GM18526 (cell line): ENCODE results near the gene MAPK8IP1.

Experiments
- POLR2A ChIP-seq: IDR thresholded peaks from 3 replicates; pipeline ENCODE4 v1.6.1; 2011; ENCODE audit not compliant: insufficient read length; ENCODE audit errors: extremely low read depth

MAPK8IP1 gene

GRCh38 chr11:45880772-45881570, 4.5 kb upstream of the MAPK8IP1 start:
- no peak for TF ChIP-seq POLR2A

DNA sequence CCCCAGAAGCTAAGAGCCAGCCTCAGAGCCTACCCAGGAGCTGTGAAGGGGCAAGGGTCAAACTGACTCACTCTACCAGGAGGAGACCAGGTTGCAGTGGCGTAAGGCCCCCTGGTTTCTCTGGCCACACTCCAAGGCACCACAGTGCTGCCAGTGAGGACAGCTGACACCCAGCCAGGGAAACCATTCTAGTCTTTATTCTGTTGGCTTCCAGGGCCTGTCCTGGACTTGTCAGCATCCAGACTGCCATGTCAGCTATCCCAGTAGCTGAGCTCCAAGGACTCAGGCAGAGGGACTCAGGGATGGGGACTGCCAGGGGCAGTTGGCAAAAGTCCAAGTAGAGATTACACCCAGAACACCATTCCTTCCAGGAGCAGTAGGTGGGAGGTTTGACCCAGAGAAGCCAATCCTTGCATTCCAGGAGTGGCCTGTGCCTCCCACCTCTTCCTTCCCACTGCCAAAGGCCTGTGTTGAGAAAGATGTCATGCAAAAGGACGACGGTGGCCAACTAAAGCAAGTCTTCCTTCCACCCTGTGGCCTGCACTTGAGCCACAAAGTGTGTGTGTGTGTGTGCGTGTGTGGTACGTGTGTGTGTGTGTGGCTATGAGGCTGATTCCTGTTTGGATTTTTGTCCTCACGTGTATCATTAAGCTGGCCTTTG, 3.6 kb upstream of the MAPK8IP1 start:
- TF ChIP-seq POLR2A: no peak

DNA sequence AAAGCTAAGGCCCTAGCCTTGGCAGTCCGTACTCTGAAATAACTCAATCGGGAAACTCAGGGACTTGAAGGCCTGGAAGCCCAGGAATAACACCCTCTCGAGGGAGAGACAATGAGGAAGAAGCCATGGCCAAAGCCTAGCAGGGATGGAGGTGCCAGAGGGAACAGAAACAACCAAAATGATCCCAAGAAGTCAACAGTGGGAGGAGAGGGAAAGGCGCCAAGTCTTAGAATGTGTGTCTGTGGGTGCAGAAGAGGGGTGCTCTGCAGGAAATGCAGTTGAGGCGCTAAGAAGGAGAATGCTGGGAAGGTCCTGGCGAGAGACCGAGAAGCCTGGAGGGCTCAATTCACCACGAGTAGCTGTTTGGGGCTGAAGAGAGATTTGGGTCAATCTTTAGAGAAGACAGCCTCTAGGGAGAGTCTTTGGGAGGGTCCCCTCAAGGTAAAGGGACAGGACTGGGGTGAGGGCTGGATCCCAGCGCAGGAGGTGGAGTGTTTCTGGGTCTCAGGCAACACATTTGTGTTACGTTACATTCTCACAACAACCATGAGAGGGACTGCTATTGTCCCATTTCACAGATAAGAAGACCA, 760 bp upstream of the MAPK8IP1 start:
- TF ChIP-seq POLR2A: no peak

- TF ChIP-seq POLR2A: no peak
Measured at GRCh38 chr11:45885921-45886721, 670 bp downstream of the MAPK8IP1 start.

DNA sequence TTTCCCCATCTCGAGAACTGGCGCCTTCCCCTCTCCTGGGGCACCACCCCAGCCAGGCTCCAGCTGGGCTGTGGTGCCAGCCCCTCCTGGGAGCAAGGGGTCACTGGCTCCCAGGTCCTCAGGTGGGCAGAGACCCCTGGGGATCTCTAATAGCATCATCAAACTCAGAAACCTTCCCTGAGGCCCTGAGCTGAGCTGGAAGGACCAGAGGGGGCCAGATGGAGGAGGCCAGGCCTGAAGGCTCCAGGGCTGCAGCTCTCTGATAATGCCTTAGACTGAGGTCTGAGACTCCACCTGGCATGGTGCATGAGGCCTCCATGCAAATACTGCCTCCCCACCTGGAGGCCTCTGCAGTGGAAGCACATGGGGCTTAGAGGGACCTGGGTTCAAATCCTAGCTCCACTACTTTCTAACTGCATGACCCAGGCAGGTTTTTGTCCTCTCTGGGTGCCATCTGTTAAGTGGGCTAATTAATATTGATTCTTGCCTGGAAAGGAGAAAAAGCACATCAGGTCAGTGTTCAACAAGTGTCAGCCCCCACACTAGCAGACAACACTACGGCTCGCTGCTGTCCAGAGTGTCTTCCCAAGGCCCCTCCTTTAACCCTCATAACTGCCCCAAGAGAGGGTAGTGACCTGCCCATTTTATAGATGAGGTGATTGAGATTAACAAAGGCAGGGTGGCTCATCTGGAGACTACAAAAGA, 1.5 kb downstream of the MAPK8IP1 start:
- TF ChIP-seq POLR2A: no peak

DNA sequence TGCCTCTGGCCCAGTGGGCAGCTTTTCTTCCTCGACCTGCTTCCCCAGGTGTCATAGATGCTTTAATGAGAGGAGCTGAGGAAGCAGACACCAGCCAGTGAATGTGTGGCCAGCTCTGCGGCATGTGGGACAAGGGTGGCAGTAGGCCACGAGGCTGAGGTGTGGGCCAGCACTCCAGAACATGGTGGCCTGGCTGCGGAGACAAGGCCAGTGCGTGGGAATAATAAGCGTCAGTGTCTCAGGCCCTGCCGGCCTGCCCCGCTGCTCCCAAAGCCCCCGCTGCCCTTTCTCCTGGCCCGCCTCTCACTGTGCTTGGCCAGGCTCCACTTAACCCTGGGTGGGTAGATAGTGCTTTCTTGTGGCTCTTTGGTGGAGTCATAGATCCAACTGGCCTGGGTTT, 2.1 kb downstream of the MAPK8IP1 start:
- no peak for TF ChIP-seq POLR2A

DNA sequence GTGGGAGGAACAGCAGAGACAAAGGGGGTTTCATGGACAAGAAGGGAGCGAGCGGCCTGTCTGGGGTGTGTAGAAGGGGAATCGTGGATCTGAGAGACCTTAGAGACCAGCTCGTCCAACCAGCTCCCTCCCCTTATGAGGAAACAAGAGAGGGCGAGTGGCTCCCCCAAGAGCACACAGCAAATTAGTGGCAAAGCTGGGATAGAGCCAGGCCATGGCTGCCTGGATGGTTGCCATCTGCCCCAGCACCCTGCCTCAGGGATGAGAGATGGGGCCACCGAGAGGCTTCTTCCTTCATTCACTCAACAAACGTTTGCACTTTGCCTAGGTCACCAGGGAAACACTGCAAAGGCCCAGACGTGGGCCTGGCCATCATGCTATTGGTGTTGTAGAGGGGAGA, 4.1 kb downstream of the MAPK8IP1 start:
- TF ChIP-seq POLR2A: no peak

DNA sequence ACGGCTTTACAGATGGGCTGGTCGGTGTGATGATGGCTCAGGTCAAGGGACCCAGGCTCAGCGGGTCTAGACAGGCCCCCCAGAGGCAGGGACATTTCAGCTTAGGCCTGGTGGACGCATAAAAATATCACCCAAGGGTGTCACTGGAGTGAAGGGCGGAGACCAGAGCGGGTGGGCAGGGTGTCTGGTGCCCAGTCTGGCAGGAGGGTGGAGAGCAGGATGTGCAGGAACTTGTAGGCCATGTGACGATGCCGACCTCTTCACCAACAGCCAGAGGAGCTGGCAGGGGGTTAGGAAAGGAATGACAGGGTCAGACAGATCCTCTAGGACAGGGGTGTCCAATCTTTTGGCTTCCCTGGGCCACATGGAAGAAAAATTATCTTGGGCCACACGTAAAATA, 4.5 kb downstream of the MAPK8IP1 start:
- no peak for TF ChIP-seq POLR2A

- TF ChIP-seq POLR2A: no peak
Measured at GRCh38 chr11:45890886-45891550, 5.6 kb downstream of the MAPK8IP1 start.

DNA sequence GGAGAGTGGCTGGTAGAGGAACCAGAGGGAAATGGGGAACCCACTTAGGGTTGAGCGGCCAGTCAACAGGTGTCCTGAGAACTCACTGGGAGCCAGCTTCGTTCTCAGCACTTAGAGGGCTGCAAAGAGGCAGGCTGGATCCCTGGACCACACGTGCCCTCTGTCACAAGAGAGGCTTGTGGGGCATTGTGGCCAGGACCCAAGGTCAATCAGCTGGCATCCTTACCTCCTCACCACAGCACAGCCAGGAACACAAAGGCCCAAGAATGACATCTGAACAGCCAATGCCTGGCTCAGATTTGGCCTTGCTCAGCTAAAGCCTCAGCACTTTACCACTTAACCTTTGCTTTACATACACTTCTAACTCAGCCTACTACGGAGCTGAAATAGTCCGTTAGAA, 7.4 kb downstream of the MAPK8IP1 start:
- no peak for TF ChIP-seq POLR2A

GRCh38 chr11:45894555-45895247, 9.2 kb downstream of the MAPK8IP1 start:
- TF ChIP-seq POLR2A: no peak

DNA sequence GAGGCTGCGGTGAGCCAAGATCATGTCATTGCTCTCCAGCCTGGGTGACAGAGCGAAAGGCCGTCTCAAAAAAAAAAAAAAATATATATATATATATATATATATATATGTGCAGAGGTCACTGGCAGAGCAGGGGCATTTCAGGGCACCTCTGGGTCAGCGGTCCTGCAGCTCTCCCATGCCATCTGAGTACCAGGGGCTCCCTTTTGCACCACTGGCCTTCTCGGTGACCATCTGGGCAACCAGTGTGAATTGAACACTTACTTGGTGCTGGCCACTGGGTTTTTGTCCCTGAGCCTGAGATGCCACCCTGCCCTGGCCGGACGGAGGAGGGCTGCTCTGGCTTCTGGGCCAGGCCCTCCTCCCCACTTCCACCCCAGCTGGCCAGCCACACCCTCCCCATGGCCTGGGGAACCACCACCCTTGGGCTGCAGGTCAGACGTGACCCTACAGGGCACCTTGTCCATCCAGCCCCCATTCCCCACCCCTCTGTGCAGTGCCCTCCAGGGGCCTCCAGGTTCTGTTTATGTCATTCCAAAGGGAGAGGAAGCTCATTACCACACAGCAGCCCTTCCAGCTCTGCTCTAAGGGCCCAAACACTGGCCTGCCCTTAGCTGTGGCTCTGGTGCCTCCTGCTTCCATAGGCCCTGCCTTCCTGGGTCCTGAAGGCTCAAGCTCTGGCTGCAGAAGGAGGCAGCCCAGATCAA, 10.3 kb downstream of the MAPK8IP1 start:
- no peak for TF ChIP-seq POLR2A

DNA sequence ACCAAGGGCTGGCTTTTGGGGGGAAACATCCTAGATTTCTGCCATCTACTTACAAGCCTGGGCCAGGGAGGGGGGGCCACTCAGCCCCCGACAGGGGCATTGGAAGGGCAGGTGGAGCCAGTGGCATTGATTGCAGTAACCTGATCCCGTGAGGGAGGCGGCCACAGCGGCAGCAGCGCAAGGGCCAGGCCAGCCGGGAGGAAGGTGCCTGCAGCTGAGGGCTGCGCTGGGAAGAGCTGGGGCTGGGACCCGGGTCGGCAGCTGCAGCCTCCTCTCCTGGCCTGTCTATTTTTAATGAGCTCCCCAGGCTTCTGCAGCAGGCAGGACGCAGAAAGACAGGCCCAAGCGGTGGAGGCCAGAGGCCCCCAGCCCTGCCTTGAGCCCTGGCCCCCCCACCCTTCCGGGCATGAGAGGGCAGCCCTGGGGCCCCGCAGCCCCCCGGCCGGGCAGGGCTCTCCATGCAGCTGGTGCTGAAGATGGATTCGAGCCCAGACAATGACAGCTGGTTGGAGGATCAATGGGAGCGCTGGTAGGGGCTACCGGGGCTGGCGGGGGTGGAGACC, 11.1 kb downstream of the MAPK8IP1 start:
- no peak for TF ChIP-seq POLR2A
